ENCODE measurements around the gene RUNX1.

The RUNX1 gene

GRCh38 chr21:35035581-35035980, 13.5 kb downstream of the RUNX1 start:
- no peak for DNase-seq

GRCh38 chr21:35035116-35035515, 14.0 kb downstream of the RUNX1 start:
- no peak for DNase-seq

- DNase-seq, result no peak
These were observed 14.7 kb downstream of the RUNX1 start for GRCh38 chr21:35034203-35034926.

- no peak for DNase-seq
These were observed 16.4 kb downstream of the RUNX1 start for GRCh38 chr21:35032474-35033263.

- DNase-seq, result no peak
These were observed 20.6 kb downstream of the RUNX1 start for GRCh38 chr21:35028451-35028978.

GRCh38 chr21:35027563-35028450, 21.3 kb downstream of the RUNX1 start:
- DNase-seq, result no peak

GRCh38 chr21:35026617-35027562, 22.2 kb downstream of the RUNX1 start:
- no peak for DNase-seq

GRCh38 chr21:35026153-35026500, 23.0 kb downstream of the RUNX1 start:
- DNase-seq, result no peak

GRCh38 chr21:35025206-35026152, 23.6 kb downstream of the RUNX1 start:
- DNase-seq, result no peak

- no peak for DNase-seq
These were observed 24.6 kb downstream of the RUNX1 start for GRCh38 chr21:35024513-35024912.

GRCh38 chr21:35024071-35024420, 25.1 kb downstream of the RUNX1 start:
- no peak for DNase-seq

GRCh38 chr21:35023396-35024070, 25.6 kb downstream of the RUNX1 start:
- no peak for DNase-seq

- DNase-seq, result no peak
These were observed 27.6 kb downstream of the RUNX1 start for GRCh38 chr21:35021546-35021945.

GRCh38 chr21:35020902-35021301, 28.2 kb downstream of the RUNX1 start:
- no peak for DNase-seq

- no peak for DNase-seq
These were observed 28.7 kb downstream of the RUNX1 start for GRCh38 chr21:35020436-35020835.

GRCh38 chr21:35019631-35020032, 29.5 kb downstream of the RUNX1 start:
- DNase-seq, result no peak

- DNase-seq, result no peak
These were observed 31.8 kb downstream of the RUNX1 start for GRCh38 chr21:35017256-35017655.

- no peak for DNase-seq
These were observed 32.4 kb downstream of the RUNX1 start for GRCh38 chr21:35016517-35017188.

- DNase-seq, result no peak
These were observed 33.0 kb downstream of the RUNX1 start for GRCh38 chr21:35016071-35016470.
